Measurements from ENCODE around the gene ZBTB7C.
"Not testable (repeated sequence)": the region's sequence is repeated elsewhere in the genome, so short reads cannot be mapped to it uniquely, and the experiment has no call there.

The ZBTB7C gene

GRCh38 chr18:48290162-48290926, 118.8 kb downstream of the ZBTB7C start:
- no peaks in the 10 kb centered on the region for H3K4me1 ChIP-seq (ENCODE audit: insufficient read depth, low read length, poor library complexity, severe bottlenecking)
- H4K20me1 ChIP-seq (ENCODE audit: insufficient read depth, low read length, poor library complexity, severe bottlenecking), result no peaks in the 10 kb centered on the region
- H3K4me2 ChIP-seq (ENCODE audit: low read depth, low read length, poor library complexity, severe bottlenecking), result no peak overlapping the region
- H3K9me3 ChIP-seq (ENCODE audit: insufficient read depth, low read depth, low read length), result no peaks in the 10 kb centered on the region
- H3K9me2 ChIP-seq (replicated peaks; ENCODE audit: low read depth, low read length), result no peaks in the 10 kb centered on the region
- TF ChIP-seq, protein P1, sequence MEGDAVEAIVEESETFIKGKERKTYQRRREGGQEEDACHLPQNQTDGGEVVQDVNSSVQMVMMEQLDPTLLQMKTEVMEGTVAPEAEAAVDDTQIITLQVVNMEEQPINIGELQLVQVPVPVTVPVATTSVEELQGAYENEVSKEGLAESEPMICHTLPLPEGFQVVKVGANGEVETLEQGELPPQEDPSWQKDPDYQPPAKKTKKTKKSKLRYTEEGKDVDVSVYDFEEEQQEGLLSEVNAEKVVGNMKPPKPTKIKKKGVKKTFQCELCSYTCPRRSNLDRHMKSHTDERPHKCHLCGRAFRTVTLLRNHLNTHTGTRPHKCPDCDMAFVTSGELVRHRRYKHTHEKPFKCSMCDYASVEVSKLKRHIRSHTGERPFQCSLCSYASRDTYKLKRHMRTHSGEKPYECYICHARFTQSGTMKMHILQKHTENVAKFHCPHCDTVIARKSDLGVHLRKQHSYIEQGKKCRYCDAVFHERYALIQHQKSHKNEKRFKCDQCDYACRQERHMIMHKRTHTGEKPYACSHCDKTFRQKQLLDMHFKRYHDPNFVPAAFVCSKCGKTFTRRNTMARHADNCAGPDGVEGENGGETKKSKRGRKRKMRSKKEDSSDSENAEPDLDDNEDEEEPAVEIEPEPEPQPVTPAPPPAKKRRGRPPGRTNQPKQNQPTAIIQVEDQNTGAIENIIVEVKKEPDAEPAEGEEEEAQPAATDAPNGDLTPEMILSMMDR (conservative IDR thresholded peaks at IDR 0.05; ENCODE audit: low read length), result no peak
- no peak for TF ChIP-seq EZH2phosphoT487 (IDR thresholded peaks at IDR 0.05; ENCODE audit: borderline replicate concordance)
- no peaks in the 10 kb centered on the region for H3K27me3 ChIP-seq (ENCODE audit: insufficient read depth, low read length, poor library complexity, severe bottlenecking)
- no peak overlapping the region for H3K4me3 ChIP-seq (ENCODE audit: low read length, poor library complexity, severe bottlenecking)
- H3K79me2 ChIP-seq (ENCODE audit: insufficient read depth, low read length), result no peaks in the 10 kb centered on the region
- H3K9ac ChIP-seq (ENCODE audit: low read depth, low read length, poor library complexity, severe bottlenecking), result no peak overlapping the region
- no peaks in the 10 kb centered on the region for H3K36me3 ChIP-seq (ENCODE audit: insufficient read depth, low read length)
- no peak overlapping the region for H2AFZ ChIP-seq (ENCODE audit: low read length)
- no peaks in the 10 kb centered on the region for H3F3A ChIP-seq (ENCODE audit: low read depth)

GRCh38 chr18:48284743-48285142, 124.4 kb downstream of the ZBTB7C start:
- Histone ChIP-seq H3K9me3 (ENCODE audit: insufficient read depth, low read depth, low read length) (no peaks in the 10 kb centered on the region), H3K79me2 (ENCODE audit: insufficient read depth, low read length) (no peaks in the 10 kb centered on the region), H3F3A (ENCODE audit: low read depth) (no peaks in the 10 kb centered on the region), H3K4me2 (ENCODE audit: low read depth, low read length, poor library complexity, severe bottlenecking) (no peak overlapping the region), H3K27me3 (ENCODE audit: insufficient read depth, low read length, poor library complexity, severe bottlenecking) (no peaks in the 10 kb centered on the region), H3K4me1 (ENCODE audit: insufficient read depth, low read length, poor library complexity, severe bottlenecking) (no peaks in the 10 kb centered on the region), H4K20me1 (ENCODE audit: insufficient read depth, low read length, poor library complexity, severe bottlenecking) (no peaks in the 10 kb centered on the region), H3K9ac (ENCODE audit: low read depth, low read length, poor library complexity, severe bottlenecking) (no peak overlapping the region), H3K9me2 (replicated peaks; ENCODE audit: low read depth, low read length) (no peaks in the 10 kb centered on the region), H3K4me3 (ENCODE audit: low read length, poor library complexity, severe bottlenecking) (no peak overlapping the region), H3K36me3 (ENCODE audit: insufficient read depth, low read length) (no peaks in the 10 kb centered on the region), H2AFZ (ENCODE audit: low read length) (no peak overlapping the region)
- no peak for TF ChIP-seq EZH2phosphoT487 (IDR thresholded peaks at IDR 0.05; ENCODE audit: borderline replicate concordance)
- TF ChIP-seq, protein P1 (conservative IDR thresholded peaks at IDR 0.05; ENCODE audit: low read length), result no peak

DNA sequence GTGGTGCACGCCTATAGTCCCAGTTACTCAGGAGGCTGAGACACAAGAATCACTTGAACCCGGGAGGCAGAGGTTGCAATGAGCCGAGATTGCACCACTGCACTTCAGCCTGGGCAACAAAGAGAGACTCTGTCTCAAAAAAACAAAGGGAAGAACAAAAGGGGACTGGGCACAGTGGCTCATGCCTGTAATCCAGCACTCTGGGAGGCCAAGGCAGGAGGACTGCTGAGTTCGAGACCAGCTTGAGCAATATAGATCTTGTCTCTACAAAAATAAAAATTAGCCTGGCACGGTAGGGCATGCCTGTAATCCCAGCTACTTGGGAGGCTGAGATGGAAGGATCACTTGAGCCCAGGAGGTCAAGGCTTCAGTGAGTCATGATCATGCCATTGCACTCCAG, 125.2 kb downstream of the ZBTB7C start:
- not testable (repeated sequence) for H3K36me3 ChIP-seq (ENCODE audit: insufficient read depth, low read length); H3K4me3 ChIP-seq (ENCODE audit: low read length, poor library complexity, severe bottlenecking); H3K9me3 ChIP-seq (ENCODE audit: insufficient read depth, low read depth, low read length); H3F3A ChIP-seq (ENCODE audit: low read depth); H4K20me1 ChIP-seq (ENCODE audit: insufficient read depth, low read length, poor library complexity, severe bottlenecking); H3K79me2 ChIP-seq (ENCODE audit: insufficient read depth, low read length); H3K9me2 ChIP-seq (replicated peaks; ENCODE audit: low read depth, low read length); H3K9ac ChIP-seq (ENCODE audit: low read depth, low read length, poor library complexity, severe bottlenecking); H3K27me3 ChIP-seq (ENCODE audit: insufficient read depth, low read length, poor library complexity, severe bottlenecking); H2AFZ ChIP-seq (ENCODE audit: low read length); H3K4me1 ChIP-seq (ENCODE audit: insufficient read depth, low read length, poor library complexity, severe bottlenecking); H3K4me2 ChIP-seq (ENCODE audit: low read depth, low read length, poor library complexity, severe bottlenecking)

- H3K4me3 ChIP-seq (ENCODE audit: low read length, poor library complexity, severe bottlenecking), result not testable (repeated sequence)
Observed at GRCh38 chr18:48281460-48281859, 127.7 kb downstream of the ZBTB7C start.

More at GRCh38 chr18:48281460-48281859, 127.7 kb downstream of the ZBTB7C start:
- H3K4me2 ChIP-seq (ENCODE audit: low read depth, low read length, poor library complexity, severe bottlenecking); H3K9ac ChIP-seq (ENCODE audit: low read depth, low read length, poor library complexity, severe bottlenecking); H3F3A ChIP-seq (ENCODE audit: low read depth); H3K79me2 ChIP-seq (ENCODE audit: insufficient read depth, low read length); H4K20me1 ChIP-seq (ENCODE audit: insufficient read depth, low read length, poor library complexity, severe bottlenecking); H3K9me3 ChIP-seq (ENCODE audit: insufficient read depth, low read depth, low read length); H2AFZ ChIP-seq (ENCODE audit: low read length); H3K27me3 ChIP-seq (ENCODE audit: insufficient read depth, low read length, poor library complexity, severe bottlenecking); H3K4me1 ChIP-seq (ENCODE audit: insufficient read depth, low read length, poor library complexity, severe bottlenecking); H3K9me2 ChIP-seq (replicated peaks; ENCODE audit: low read depth, low read length); H3K36me3 ChIP-seq (ENCODE audit: insufficient read depth, low read length): not testable (repeated sequence)

All from Loucy (cell line).